RWPE2 (cell line): ENCODE data around the gene ASTN2.

Source experiments
- ATAC-seq: fragments of 200-7000 bp; cut with Tn5 transposase; 3 replicates; pipeline ENCODE4 v1.9.1; 2021; ENCODE audit warnings: low read depth
- DNase-seq: peaks from one replicate; pipeline ENCODE4 v3.0.0-alpha.2; 2020; ENCODE audit warnings: low spot score
- H3K27ac ChIP-seq: fragments of 450-650 bp; 2 replicates; pipeline ENCODE4 v1.5.1; 2017; ENCODE audit warnings: mild to moderate bottlenecking; ENCODE audit not compliant: poor library complexity, severe bottlenecking
- H3K27me3 ChIP-seq: fragments of 250-450 bp; sonication (Bioruptor Pico); 2 replicates; pipeline ENCODE4 v1.5.1; 2021; ENCODE audit warnings: mild to moderate bottlenecking, moderate library complexity; ENCODE audit not compliant: insufficient read depth, poor library complexity, severe bottlenecking
- H3K36me3 ChIP-seq: fragments of 250-450 bp; sonication (Bioruptor Pico); 2 replicates; pipeline ENCODE4 v1.5.1; 2020; ENCODE audit warnings: low read depth, mild to moderate bottlenecking, moderate library complexity
- H3K4me1 ChIP-seq: fragments of 250-450 bp; sonication (Bioruptor Pico); 2 replicates; pipeline ENCODE4 v1.5.1; 2021; ENCODE audit warnings: mild to moderate bottlenecking, moderate library complexity; ENCODE audit not compliant: insufficient read depth, poor library complexity, severe bottlenecking
- H3K4me3 ChIP-seq: fragments of 250-450 bp; sonication (Bioruptor Pico); 2 replicates; pipeline ENCODE4 v1.5.1; 2021; ENCODE audit warnings: mild to moderate bottlenecking, moderate library complexity; ENCODE audit not compliant: severe bottlenecking
- H3K9me3 ChIP-seq: fragments of 250-450 bp; sonication (Bioruptor Pico); 2 replicates; pipeline ENCODE4 v1.5.1; 2021; ENCODE audit warnings: mild to moderate bottlenecking, moderate library complexity; ENCODE audit not compliant: severe bottlenecking
- CTCF ChIP-seq: fragments of 450-650 bp; IDR thresholded peaks from one replicate; pipeline ENCODE4 v1.5.1; 2017; ENCODE audit warnings: mild to moderate bottlenecking, moderate library complexity; ENCODE audit not compliant: poor library complexity, severe bottlenecking

Gene ASTN2

DNA sequence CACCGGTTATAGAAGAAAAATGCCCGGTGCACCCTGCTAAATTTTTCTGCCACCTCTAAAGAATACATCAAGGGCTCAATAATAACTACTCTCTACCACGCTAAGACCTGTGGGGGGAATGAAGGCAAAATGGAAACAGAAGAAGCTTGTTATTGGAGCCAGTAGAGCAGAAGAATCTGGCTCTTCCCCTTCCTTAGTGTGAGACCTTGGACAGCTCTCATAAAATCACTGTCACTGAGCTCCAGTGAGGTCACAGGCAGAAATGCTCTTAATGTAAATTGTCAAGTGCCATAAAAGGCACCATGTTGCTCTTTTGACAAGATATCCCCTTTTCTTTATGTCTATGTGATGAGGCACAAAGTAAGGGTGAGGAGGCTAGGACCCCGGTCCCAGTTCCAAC is 74.4 kb downstream of the ASTN2 start:
- no peaks in the 10 kb centered on the region for H3K4me1 ChIP-seq
- no peaks in the 10 kb centered on the region for H3K36me3 ChIP-seq
- no peaks in the 10 kb centered on the region for H3K27me3 ChIP-seq
- TF ChIP-seq CTCF, result no peak
- no peak overlapping the region for H3K27ac ChIP-seq
- ATAC-seq (no peak), DNase-seq (no peak)
- no peak overlapping the region for H3K4me3 ChIP-seq
- no peaks in the 10 kb centered on the region for H3K9me3 ChIP-seq

GRCh38 chr9:117335837-117336433 is 78.9 kb downstream of the ASTN2 start:
- H3K27me3 ChIP-seq, result no peaks in the 10 kb centered on the region
- DNase-seq (no peak), ATAC-seq (no peak)
- H3K27ac ChIP-seq, result no peak overlapping the region
- no peak for TF ChIP-seq CTCF
- no peaks in the 10 kb centered on the region for H3K4me1 ChIP-seq
- no peaks in the 10 kb centered on the region for H3K9me3 ChIP-seq
- no peak overlapping the region for H3K4me3 ChIP-seq
- H3K36me3 ChIP-seq, result no peaks in the 10 kb centered on the region

DNA sequence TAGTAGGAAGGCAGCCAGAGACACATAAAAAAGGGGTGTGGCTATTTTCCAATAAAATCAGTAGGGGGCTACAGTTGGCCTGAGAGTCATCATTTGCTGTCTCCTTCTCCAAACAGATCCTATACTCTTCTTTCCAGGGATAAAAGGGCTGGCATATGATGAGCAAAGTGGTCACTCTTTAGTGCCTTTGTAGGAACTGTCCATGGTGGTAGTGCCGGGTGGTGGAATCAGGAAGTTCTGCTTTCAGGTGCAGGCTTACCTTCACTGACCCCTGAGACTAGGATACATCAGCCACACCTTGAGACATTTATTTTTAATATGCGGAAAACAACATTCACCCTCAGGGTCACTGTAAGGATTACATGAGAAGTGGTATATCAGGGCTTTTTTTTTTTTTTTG is 80.8 kb downstream of the ASTN2 start:
- H3K4me3 ChIP-seq, result no peak overlapping the region
- DNase-seq, result no peak
- no peak for ATAC-seq
- H3K9me3 ChIP-seq, result no peaks in the 10 kb centered on the region
- no peak for TF ChIP-seq CTCF
- H3K27me3 ChIP-seq, result no peaks in the 10 kb centered on the region
- H3K4me1 ChIP-seq, result no peaks in the 10 kb centered on the region
- no peaks in the 10 kb centered on the region for H3K36me3 ChIP-seq
- H3K27ac ChIP-seq, result no peak overlapping the region

- Histone ChIP-seq H3K4me1 (no peaks in the 10 kb centered on the region), H3K4me3 (no peak overlapping the region), H3K36me3 (no peaks in the 10 kb centered on the region), H3K9me3 (no peaks in the 10 kb centered on the region), H3K27ac (no peak overlapping the region), H3K27me3 (no peaks in the 10 kb centered on the region)
- DNase-seq, result no peak
- no peak for ATAC-seq
- TF ChIP-seq CTCF, result no peak
These were observed 89.0 kb downstream of the ASTN2 start for GRCh38 chr9:117325831-117326230.

DNA sequence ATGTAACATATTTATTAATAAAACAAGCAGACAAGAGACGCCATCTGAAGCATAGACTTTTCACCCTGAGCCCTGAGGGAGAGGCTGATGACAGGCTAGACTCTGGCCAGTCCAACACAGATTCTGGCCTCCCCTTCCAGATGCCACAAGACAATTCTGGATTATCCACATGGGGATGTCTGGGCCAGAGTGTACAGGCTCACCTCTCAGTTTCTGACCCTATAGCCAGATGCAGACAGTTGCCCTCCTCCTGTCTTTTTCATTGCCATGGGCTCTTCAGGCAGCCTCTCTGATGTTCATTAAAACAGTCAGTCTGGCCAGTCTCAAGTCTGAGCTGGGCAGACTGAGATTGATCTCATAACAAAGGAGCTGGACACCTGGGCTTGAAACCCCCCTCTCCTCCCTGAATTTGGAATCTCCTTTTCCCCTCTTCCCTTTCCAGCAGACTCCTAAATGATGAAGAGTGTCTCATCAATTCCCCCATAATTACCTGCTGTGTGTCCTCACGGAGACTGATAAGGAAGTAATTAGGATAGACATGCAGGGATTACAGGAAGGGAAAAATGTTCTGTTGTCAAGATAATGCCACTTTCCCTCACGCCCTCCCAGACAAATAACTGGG is 89.6 kb downstream of the ASTN2 start:
- ATAC-seq (no peak), DNase-seq (no peak)
- no peak overlapping the region for H3K4me3 ChIP-seq
- no peaks in the 10 kb centered on the region for H3K4me1 ChIP-seq
- no peak overlapping the region for H3K27ac ChIP-seq
- H3K9me3 ChIP-seq, result no peaks in the 10 kb centered on the region
- TF ChIP-seq CTCF, result no peak
- no peaks in the 10 kb centered on the region for H3K27me3 ChIP-seq
- no peaks in the 10 kb centered on the region for H3K36me3 ChIP-seq
